ENCODE measurements around the gene PLXNA2.
A peak's percentile ranks its signal among the peaks of the same experiment; 100 is the strongest.

Gene PLXNA2

GRCh38 chr1:208034135-208034534, 210.0 kb downstream of the PLXNA2 start:
- no peak for DNase-seq

DNA sequence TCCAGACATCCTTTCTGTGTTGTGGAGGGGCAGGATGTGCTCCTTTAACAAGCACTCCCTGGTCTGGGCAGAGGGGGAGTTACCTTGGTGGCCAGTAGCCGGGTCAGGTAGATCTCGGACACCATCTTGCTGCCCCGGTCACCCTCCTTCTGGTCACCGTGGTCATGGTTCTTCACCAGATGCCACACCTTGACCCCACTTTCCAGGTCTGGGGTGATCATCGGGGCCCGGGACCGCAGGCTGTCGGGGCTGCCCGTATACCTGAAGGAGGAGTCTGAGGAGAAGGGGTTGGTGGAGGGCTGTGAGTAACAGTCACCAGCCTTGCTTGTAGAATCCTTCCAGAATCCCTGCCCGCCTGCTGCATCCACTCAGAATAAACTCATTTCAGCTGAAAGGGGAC, 210.9 kb downstream of the PLXNA2 start:
- no peak for DNase-seq

DNA sequence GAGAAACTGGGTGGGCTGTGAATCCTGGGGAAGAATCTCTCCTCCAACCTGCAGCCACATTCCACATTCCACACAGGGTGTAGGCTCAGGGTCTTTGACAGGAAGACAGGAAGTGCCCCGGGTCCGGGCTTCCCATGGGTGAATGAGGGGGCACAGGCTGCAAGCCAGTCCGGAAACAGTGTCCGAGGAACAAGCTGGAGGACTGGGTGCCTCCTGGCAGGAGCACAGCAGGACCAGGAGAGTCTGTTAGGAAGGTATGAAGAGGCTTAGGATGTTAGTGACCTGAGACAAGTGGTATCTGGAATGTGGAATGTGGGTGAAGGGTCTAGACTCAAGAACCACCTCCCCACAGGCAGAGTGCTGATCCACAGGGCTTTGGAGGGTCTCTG, 212.3 kb downstream of the PLXNA2 start:
- DNase-seq = no peak

- DNase-seq = no peak
Observed at GRCh38 chr1:208031316-208031931, 212.8 kb downstream of the PLXNA2 start.

DNA sequence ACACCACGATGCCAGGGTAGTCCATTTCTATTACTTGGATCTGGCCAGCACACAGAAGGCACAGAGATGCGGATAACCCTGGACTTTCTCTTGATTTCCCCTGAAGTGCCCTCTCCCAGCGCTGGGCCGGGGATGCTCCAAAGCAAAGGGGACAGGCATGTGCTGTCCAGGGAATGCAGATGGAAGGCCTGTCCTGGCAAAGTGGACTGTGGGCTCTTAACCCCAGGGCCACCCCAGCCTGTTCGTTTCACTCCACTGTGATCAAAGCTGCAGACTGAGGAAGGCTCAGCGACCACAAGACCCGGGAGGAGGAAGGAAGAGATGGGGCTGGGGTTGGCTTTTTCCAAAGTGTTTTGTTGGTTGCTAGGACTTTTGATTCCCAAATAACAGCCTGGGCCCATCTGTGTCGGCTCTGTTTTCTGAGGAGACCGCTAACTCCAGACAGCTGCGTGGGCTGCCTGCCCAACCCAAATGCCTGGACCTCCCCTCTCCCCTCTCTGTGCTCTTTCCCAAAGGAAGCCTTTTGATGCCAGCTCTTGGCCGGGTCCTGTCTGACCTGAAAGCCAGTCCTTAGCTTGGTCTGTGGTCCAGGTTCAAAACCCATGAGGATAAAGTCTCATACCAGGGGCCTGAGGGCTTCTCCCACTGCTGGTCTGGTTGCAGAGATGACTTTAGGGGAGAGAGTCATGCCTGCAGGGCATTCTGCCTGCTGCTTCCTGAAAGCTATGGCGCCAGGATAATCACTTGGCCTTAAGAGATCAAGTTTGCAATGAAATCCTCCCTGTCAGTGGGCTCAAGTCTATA, 213.7 kb downstream of the PLXNA2 start:
- peak in 1 of 3 experiments; percentile 22 for DNase-seq

- no peak for DNase-seq
Observed at GRCh38 chr1:208029381-208030287, 214.6 kb downstream of the PLXNA2 start.

DNA sequence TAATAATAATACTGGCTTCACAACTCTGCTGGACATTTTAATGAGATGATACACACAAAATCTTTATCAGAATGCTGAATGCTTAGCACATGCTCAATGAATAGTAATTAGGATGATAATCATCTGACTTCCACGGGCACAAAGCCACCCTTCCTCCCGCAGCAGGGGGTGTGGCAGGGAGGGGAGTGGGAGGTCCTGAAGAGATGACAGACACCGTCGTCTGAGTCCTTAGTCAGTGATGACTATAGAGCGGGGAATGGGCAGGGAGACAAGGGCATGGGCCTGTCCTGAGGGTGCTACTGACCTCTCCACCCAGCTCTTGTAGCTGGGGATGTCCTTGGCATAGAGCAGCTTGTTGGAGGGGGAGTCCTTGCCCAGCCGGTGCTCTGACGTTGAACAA, 215.7 kb downstream of the PLXNA2 start:
- no peak for DNase-seq

DNA sequence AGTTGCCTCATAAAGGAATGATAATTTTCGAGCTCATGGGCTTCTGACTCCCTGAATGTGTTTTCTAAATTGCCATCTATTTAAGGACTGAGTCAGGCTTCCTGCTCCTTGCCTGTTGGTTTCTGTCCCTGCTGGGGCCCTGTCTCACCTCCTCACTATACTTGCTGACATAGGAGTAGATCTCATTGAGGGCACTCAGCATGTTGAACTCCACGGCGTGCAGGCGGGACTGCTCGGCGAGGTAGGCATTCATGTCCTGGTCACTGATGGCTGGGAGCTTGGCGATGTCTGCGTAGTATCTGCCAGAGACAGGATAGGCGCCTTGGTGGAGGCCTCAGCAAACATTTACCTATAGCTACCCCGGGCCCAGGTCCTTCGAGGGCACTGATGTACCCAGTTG, 216.3 kb downstream of the PLXNA2 start:
- DNase-seq = no peak

DNA sequence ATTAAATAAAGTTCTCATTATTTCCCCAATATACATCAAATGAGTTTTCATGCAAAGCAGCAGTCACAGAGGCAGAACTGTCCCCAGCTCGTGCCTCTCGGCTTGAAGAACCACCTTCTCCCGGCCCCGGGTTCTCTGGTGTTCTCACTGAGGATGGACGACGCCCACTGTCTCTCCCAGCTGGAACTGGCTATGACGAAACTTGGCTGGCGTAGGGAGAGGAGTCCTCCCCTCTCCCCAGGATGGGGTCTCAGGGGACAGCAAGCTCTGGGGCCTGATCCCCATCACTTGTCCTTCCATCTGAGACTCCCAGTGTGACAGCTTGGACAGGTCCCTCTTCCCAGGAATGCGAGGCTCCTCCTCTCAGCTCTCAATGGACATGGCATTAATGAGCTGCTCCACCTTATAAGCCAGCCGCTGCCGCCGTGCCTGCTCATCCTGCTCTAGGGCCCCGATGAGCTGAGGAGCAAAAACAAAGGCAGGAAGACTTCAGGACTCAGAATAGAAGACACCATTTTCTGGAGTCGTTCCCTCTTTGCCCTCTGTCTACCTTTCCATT, 217.2 kb downstream of the PLXNA2 start:
- DNase-seq = no peak

DNA sequence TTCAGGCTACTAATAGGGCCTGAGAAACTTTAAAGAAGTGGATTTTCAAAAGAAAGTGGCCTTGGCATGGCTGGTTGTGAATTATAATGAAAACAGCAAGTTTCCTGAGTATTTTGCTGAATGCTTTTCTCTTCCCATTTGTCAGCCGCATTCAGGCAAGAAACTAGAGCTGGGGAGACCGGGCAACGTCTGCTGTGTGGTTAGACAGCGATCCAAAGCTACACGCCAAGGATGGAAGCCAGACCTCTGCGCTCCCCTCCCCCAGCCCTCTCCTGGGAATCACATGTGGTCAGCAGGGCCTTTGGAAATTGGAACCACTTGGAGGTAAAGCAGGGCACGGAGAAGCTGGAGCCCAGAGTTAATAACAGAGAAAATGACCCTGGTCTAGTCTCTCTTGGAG, 219.2 kb downstream of the PLXNA2 start:
- DNase-seq = no peak

GRCh38 chr1:208024406-208024805, 219.8 kb downstream of the PLXNA2 start:
- no peak for DNase-seq

DNA sequence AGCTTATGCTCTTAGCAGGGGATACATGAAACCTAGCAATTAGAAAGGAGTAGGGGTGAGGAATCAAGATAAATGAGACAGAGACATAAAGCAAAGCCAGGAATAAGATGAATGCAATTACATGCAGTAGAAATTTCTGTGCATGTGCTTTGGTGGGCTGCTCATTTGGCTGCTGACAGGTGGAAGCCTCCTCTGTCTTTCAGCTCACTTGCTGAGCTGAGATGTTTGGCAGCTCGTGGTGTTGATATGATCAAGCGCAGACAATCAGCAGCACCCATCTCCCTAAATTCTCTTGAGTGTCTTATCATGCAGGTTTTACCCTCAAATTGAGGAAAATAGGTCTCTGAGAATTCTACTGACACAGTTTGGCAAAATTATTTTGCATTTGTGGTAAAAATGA, 224.9 kb downstream of the PLXNA2 start:
- DNase-seq = peak in 1 of 3 experiments; percentile 52

- DNase-seq = no peak
Observed at GRCh38 chr1:208015255-208015654, 228.9 kb downstream of the PLXNA2 start.

- DNase-seq = no peak
Observed at GRCh38 chr1:208013210-208013609, 231.0 kb downstream of the PLXNA2 start.

GRCh38 chr1:208012721-208013120, 231.5 kb downstream of the PLXNA2 start:
- no peak for DNase-seq

DNA sequence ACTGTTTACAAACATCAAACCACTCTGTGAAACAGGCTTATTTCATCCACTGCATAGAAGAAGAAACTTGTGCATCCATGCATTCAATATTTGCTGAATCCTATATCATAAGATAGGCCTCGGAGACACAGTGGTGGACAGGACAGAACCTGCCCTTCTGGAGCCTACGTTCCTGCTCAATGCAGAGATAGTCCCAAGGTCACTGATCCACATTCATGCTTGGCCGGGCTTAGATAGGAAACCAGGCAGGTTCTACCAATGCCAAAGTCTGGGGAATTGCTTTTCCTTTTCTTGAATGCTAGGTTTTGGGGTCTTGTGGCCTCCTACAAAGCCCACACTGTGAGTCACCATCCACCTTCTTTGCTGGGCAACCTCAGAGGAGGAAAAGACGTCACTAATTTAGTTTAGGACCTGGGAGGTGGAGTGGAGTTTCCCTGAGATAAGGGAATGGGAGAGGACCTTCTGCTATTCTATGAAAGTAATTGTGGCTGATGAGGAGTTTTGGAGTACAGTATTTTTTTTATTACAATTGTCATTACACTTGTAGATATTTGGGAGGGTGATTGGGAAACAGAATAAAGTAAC, 233.6 kb downstream of the PLXNA2 start:
- no peak for DNase-seq

DNA sequence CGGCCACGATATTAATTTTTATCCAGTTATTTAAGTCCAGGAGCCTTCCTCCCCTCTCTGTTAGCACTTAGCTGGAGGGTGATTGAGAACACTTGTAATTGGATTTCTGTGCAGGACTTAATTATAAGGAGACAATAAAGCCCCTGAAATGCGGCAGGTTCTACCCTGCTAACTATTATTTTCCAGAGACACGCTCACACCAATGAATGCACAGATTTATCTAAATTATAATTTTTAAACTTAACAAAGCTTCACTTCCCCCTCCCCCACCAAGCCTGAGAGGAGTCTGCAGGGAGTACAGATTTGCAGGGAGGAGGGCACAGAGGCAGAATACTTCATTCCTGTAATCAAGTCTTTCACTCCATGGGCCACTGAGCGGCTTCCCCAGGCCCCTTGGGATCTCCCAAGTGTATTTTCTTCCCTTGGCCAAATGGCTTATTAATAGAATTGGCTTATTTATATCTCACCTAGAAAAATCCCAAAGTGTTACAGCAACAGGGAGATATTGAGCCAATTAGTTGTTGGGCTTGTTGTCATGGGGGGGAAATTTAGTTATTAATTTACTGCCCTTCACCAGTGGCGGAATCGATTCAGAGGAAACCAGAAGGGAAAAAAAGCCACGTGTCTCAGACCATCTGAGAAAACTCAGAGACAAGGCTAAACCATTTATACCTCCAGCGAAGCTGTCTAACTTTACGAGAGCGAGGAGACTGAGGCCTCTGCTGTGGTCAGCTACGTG, 234.3 kb downstream of the PLXNA2 start:
- DNase-seq = peak in 1 of 3 experiments; percentile 12

DNA sequence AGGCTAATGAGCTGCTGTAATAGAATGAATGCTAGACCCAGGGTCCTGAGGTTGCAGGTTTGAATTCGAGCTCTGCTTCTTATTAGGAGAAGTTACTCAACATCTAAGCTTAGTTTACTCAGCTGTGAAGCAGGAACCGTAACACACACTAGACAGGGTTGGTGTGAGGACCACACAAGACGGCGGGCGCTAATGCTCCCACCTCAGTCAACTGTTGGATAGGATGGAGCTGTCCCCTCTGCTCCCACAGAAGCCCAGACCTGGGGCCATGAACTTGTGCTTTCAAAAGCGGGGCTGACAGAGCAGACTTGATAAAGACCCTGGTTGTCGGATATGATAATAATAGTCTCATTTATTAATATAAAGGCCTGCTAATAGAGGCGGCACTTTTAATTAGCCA, 234.9 kb downstream of the PLXNA2 start:
- no peak for DNase-seq

DNA sequence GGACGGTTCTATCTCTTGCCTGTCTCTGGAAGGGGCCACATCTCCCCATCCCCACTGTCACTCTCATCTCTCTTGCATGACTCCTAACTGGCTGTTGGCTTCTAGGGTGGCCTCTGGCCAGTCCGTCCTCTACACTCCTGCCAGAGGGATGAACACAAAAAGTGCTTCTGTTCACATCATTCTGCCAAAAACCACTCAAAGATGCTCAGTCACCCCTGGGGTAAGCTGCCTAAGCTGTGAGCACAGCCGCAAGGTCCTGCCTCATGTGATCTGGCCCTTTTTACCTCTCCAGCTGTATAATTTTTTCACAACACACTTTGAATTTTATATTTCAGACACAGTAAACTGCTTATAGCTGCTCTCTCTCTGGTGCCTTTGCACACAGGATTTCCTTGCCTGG, 235.7 kb downstream of the PLXNA2 start:
- no peak for DNase-seq

DNA sequence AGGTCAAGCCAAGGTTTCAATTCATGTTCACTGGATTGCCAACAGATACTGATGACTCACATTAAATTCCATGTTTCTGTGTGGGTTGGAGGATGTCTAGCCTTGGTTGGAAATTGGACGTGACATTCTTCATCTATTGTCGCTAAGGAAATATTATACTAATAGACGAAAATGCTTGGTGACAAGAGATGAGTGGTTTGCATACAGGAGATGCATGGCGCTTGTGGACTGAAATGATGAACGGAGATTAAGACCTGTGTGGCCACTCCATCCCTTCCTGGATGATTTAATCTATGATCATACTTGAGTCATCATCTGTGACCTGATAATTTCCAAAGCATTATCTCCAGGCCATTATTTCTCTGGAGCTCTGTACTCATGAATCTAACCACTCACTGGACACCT, 236.2 kb downstream of the PLXNA2 start:
- DNase-seq = no peak

DNA sequence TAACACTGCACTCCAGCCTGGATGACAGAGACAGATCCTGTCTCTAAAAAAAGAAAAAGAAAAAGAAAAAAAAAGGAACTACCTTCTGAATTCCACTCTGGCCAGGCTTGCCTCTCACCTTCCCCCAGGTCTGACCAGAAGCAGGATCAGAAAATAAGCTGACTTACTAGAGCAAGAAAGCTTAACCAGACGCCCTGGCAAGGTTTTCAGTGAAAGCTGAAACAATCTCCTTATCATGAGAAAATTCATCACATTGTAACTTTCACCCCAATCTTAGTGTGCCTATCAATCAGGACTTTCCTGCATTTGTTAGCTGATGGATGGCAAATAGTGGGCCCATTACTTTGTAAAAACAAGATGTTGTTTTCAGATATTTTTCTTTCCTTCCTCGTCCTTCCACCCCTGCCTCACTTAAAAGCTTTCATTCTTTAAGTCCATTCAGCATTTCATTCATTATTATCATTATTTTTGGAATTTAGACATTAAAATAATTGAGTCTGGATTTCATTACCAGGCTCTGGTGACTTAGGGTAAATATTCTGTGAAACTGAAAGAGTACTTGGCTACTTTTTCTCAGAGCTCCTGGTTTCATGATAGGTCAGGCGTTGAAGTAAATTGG, 236.8 kb downstream of the PLXNA2 start:
- DNase-seq = no peak

Measured in NCI-H1417 (cell line).